Naive thymus-derived CD4-positive, alpha-beta T cell (primary cell): ENCODE results near the gene OPN1LW. TPM values are rescaled to one million over a fixed set of nuclear protein-coding genes. Genes with fewer than 3 reads are reported as not detected.
"Not testable (repeated sequence)": the region's sequence is repeated elsewhere in the genome, so short reads cannot be mapped to it uniquely, and the experiment has no call there.

ENCODE experiments used
- ATAC-seq: fragments of 150-1000 bp; cut with Tn5 transposase; 2 replicates; pipeline ENCODE4 v1.10.0; 2021; ENCODE audit warnings: mild to moderate bottlenecking, moderate library complexity
- CTCF ChIA-PET: fragments of 350-600 bp; sonication (Branson Sonifier 250); formaldehyde crosslinking; loops from one replicate; lab custom pipeline; 2021; ENCODE audit warnings: antibody characterized with exemption; lab: Charles Lee
- POLR2A ChIA-PET: fragments of 350-600 bp; sonication (Branson Sonifier 250); formaldehyde crosslinking; loops from one replicate; lab custom pipeline; 2021; ENCODE audit warnings: antibody characterized with exemption, inconsistent platforms; lab: Charles Lee
- DNase-seq, 9 donors: peaks; one replicate each; pipeline versions ENCODE4 v3.0.0 to v3.0.0-alpha.2; 2020 to 2022; ENCODE audit warnings: mixed read lengths in 1 of 9
- H3K27ac ChIP-seq: one replicate; pipeline ENCODE4 v1.7.0; 2013; ENCODE audit warnings: mild to moderate bottlenecking, low read depth, low read length, moderate library complexity
- H3K27me3 ChIP-seq, 2 donors: one replicate each; pipeline ENCODE4 v1.7.0; 2013; ENCODE audit warnings: low read length in 2 of 2, mild to moderate bottlenecking in 2 of 2, moderate library complexity in 2 of 2; ENCODE audit not compliant: control insufficient read depth in 2 of 2, insufficient read depth in 2 of 2
- H3K36me3 ChIP-seq, 3 experiments: 1 replicate in 2 of 3; 2 replicates in 1 of 3; pipeline ENCODE4 v1.7.0; 2013; ENCODE audit warnings: low read length in 3 of 3, mild to moderate bottlenecking in 3 of 3, moderate library complexity in 1 of 3; ENCODE audit not compliant: insufficient read depth in 3 of 3, control insufficient read depth in 2 of 3
- H3K4me1 ChIP-seq, 2 donors: one replicate each; pipeline ENCODE4 v1.7.0; 2013; ENCODE audit warnings: low read length in 2 of 2, mild to moderate bottlenecking in 2 of 2, moderate library complexity in 1 of 2; ENCODE audit not compliant: control insufficient read depth in 2 of 2, insufficient read depth in 2 of 2
- H3K4me3 ChIP-seq: 2 replicates; pipeline ENCODE4 v1.7.0; 2013; ENCODE audit warnings: mild to moderate bottlenecking, low read length
- H3K9me3 ChIP-seq, 3 experiments: 1 replicate in 2 of 3; 2 replicates in 1 of 3; pipeline ENCODE4 v1.7.0; 2013; ENCODE audit warnings: low read length in 3 of 3; ENCODE audit not compliant: control insufficient read depth in 2 of 3
- H3K27ac Mint-ChIP-seq, 9 donors: one replicate each; pipeline ENCODE4 v1.8.0; 2020 to 2022; ENCODE audit warnings: mixed read lengths in 9 of 9, mild to moderate bottlenecking in 8 of 9, moderate library complexity in 5 of 9, inconsistent platforms in 2 of 9
- H3K27me3 Mint-ChIP-seq, 5 donors: one replicate each; pipeline ENCODE4 v1.8.0; 2021 to 2022; ENCODE audit warnings: mixed read lengths in 5 of 5, mild to moderate bottlenecking in 1 of 5
- H3K36me3 Mint-ChIP-seq, 5 donors: one replicate each; pipeline ENCODE4 v1.8.0; 2020 to 2022; ENCODE audit warnings: mixed read lengths in 5 of 5, mild to moderate bottlenecking in 3 of 5, inconsistent platforms in 1 of 5
- H3K4me1 Mint-ChIP-seq, 7 donors: one replicate each; pipeline ENCODE4 v1.8.0; 2020 to 2022; ENCODE audit warnings: mixed read lengths in 7 of 7, mild to moderate bottlenecking in 3 of 7, inconsistent platforms in 1 of 7
- H3K4me3 Mint-ChIP-seq, 10 donors: one replicate each; pipeline ENCODE4 v1.8.0; 2020 to 2022; ENCODE audit warnings: mild to moderate bottlenecking in 10 of 10, mixed read lengths in 10 of 10, moderate library complexity in 6 of 10, inconsistent platforms in 2 of 10
- H3K9me3 Mint-ChIP-seq, 11 donors: one replicate each; pipeline ENCODE4 v1.8.0; 2020 to 2022; ENCODE audit warnings: mixed read lengths in 11 of 11, mild to moderate bottlenecking in 4 of 11, inconsistent platforms in 1 of 11, moderate library complexity in 1 of 11
- intact Hi-C, 2 donors: fragments of 100-400 bp; cut with micrococcal nuclease; formaldehyde crosslinking; loops; one replicate each; pipeline ENCODE4 v1.15.1; 2023
- polyA plus RNA-seq, 2 donors: library from polyadenylated mRNA; unstranded; fragments of 300-500 nt; fragmentation: Illumina TruSeq; gene quantifications; one replicate each; pipeline ENCODE4 v1.2.3, GENCODE V29; 2021
- total RNA-seq, 6 experiments: library from RNA in 5 of 6; stranded (reverse) in 5 of 6; gene quantifications; 1 replicate in 5 of 6; 2 replicates in 1 of 6; pipeline ENCODE4 v1.2.3 and lab custom pipeline; 2021 to 2026

Gene OPN1LW
- total and polyA plus RNA-seq, 7 experiments from 2014 or later: not detected

GRCh38 chrX:154140206-154140605 lies 3.8 kb upstream of the OPN1LW start:
- ChIA-PET POLR2A (no interaction called here), CTCF (no interaction called here)
- Mint-ChIP-seq H3K4me1 (peaks cover 8 to 29% (median 13%) of the 10 kb centered on the region in 7 donors), H3K4me3 (no peak overlapping the region), H3K27me3 (no peaks in the 10 kb centered on the region), H3K27ac (no peak overlapping the region), H3K9me3 (no peaks in the 10 kb centered on the region), H3K36me3 (no peaks in the 10 kb centered on the region)
- Histone ChIP-seq H3K27me3 (no peaks in the 10 kb centered on the region), H3K27ac (no peak overlapping the region), H3K4me1 (peaks cover 13 to 23% of the 10 kb centered on the region in 2 donors), H3K4me3 (no peak overlapping the region), H3K9me3 (no peaks in the 10 kb centered on the region), H3K36me3 (no peaks in the 10 kb centered on the region)
- ATAC-seq (no peak), DNase-seq (no peak)
- intact Hi-C loops: no loop called here

DNA sequence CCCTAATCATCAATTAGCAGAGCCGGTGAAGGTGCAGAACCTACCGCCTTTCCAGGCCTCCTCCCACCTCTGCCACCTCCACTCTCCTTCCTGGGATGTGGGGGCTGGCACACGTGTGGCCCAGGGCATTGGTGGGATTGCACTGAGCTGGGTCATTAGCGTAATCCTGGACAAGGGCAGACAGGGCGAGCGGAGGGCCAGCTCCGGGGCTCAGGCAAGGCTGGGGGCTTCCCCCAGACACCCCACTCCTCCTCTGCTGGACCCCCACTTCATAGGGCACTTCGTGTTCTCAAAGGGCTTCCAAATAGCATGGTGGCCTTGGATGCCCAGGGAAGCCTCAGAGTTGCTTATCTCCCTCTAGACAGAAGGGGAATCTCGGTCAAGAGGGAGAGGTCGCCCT lies 3.3 kb upstream of the OPN1LW start:
- Mint-ChIP-seq H3K27ac (no peak overlapping the region), H3K9me3 (no peaks in the 10 kb centered on the region), H3K36me3 (no peaks in the 10 kb centered on the region), H3K27me3 (no peaks in the 10 kb centered on the region), H3K4me1 (peaks cover 5 to 25% (median 11%) of the 10 kb centered on the region in 7 donors), H3K4me3 (no peak overlapping the region)
- ChIA-PET CTCF (no interaction called here), POLR2A (interaction anchor here (0.7 kb wide), 1 partner anchor 403 kb away, joined by 3 read pairs; no protein-coding TSS in a partner anchor)
- Histone ChIP-seq H3K4me1 (peaks cover 8 to 20% of the 10 kb centered on the region in 2 donors), H3K27ac (no peak overlapping the region), H3K9me3 (no peaks in the 10 kb centered on the region), H3K27me3 (no peaks in the 10 kb centered on the region), H3K36me3 (no peaks in the 10 kb centered on the region), H3K4me3 (no peak overlapping the region)
- no peak for DNase-seq
- ATAC-seq: no peak
- intact Hi-C loops: no loop called here

GRCh38 chrX:154142386-154142785 lies 1.7 kb upstream of the OPN1LW start:
- H3K4me3 Mint-ChIP-seq: no peak overlapping the region
- H3K9me3 Mint-ChIP-seq: no peaks in the 10 kb centered on the region
- Histone ChIP-seq H3K4me1 (peaks cover 0 to 7% of the 10 kb centered on the region in 2 donors), H3K27ac (no peak overlapping the region), H3K9me3 (no peaks in the 10 kb centered on the region), H3K36me3 (no peaks in the 10 kb centered on the region), H3K27me3 (no peaks in the 10 kb centered on the region), H3K4me3 (no peak overlapping the region)
- intact Hi-C loops: no loop called here
- no peaks in the 10 kb centered on the region for H3K36me3 Mint-ChIP-seq
- ATAC-seq: no peak
- ChIA-PET POLR2A (no interaction called here), CTCF (interaction anchor here (1.6 kb wide), 1 partner anchor 166 kb away, joined by 4 read pairs; no protein-coding TSS in a partner anchor)
- DNase-seq: no peak
- peaks cover 0 to 12% (median 2%) of the 10 kb centered on the region in 7 donors for H3K4me1 Mint-ChIP-seq
- H3K27me3 Mint-ChIP-seq: no peaks in the 10 kb centered on the region
- no peak overlapping the region for H3K27ac Mint-ChIP-seq

- H3K4me3 Mint-ChIP-seq: no peak overlapping the region
- H3K9me3 Mint-ChIP-seq: no peaks in the 10 kb centered on the region
- no peak overlapping the region for H3K4me3 ChIP-seq
- ChIA-PET POLR2A (no interaction called here), CTCF (no interaction called here)
- no peak overlapping the region for H3K27ac ChIP-seq
- H3K27me3 Mint-ChIP-seq: no peaks in the 10 kb centered on the region
- intact Hi-C loops: no loop called here
- H3K27ac Mint-ChIP-seq: peak overlapping the region in 1 of 9 donors; percentile 18
- H3K36me3 ChIP-seq: no peaks in the 10 kb centered on the region
- no peaks in the 10 kb centered on the region for H3K9me3 ChIP-seq
- no peaks in the 10 kb centered on the region for H3K36me3 Mint-ChIP-seq
- ATAC-seq: no peak
- DNase-seq: no peak
- H3K4me1 Mint-ChIP-seq: peaks cover 0 to 8% (median 2%) of the 10 kb centered on the region in 7 donors
- no peaks in the 10 kb centered on the region for H3K27me3 ChIP-seq
- H3K4me1 ChIP-seq: peaks cover 0 to 5% of the 10 kb centered on the region in 2 donors
Observed at GRCh38 chrX:154142950-154143745, 895 bp upstream of the OPN1LW start.

DNA sequence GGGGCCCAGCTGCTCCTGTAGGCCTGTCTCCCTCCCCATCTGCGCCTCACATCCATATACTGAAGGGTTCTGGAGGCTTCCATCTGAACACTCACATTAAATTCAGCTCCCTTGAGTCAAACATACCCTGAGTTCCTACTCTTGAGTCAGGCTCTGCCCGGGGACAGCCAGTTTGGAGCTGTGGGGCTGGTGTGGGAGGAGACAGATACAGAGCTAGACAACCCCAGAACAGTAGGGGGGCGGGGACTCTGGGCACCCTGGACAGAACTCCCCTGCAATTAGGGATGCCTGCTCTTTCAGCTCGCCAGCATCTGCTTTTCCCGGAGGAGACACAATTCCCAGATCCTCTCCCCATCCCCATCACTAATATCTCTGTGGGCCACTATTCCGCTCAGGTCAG lies 7.0 kb downstream of the OPN1LW start:
- intact Hi-C loops, ATAC-seq, H3K4me3 ChIP-seq, H3K4me1 Mint-ChIP-seq, H3K4me3 Mint-ChIP-seq, DNase-seq, H3K27me3 ChIP-seq, H3K4me1 ChIP-seq, H3K27me3 Mint-ChIP-seq, H3K27ac ChIP-seq, H3K36me3 Mint-ChIP-seq, H3K9me3 ChIP-seq, H3K36me3 ChIP-seq, CTCF ChIA-PET, POLR2A ChIA-PET, H3K9me3 Mint-ChIP-seq, H3K27ac Mint-ChIP-seq: not testable (repeated sequence)

DNA sequence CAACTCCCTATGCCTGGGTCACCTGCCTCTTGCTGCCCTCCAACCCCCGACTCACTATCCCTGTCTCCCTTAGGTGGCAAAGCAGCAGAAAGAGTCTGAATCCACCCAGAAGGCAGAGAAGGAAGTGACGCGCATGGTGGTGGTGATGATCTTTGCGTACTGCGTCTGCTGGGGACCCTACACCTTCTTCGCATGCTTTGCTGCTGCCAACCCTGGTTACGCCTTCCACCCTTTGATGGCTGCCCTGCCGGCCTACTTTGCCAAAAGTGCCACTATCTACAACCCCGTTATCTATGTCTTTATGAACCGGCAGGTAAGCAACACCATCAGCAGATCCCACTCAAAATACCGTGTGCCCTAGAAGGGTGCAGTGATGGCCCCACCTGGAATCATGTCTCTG lies 12.2 kb downstream of the OPN1LW start:
- POLR2A ChIA-PET, CTCF ChIA-PET, H3K4me1 ChIP-seq, DNase-seq, H3K36me3 ChIP-seq, H3K9me3 Mint-ChIP-seq, intact Hi-C loops, H3K4me1 Mint-ChIP-seq, ATAC-seq, H3K27me3 Mint-ChIP-seq, H3K27ac ChIP-seq, H3K9me3 ChIP-seq, H3K36me3 Mint-ChIP-seq, H3K27me3 ChIP-seq, H3K27ac Mint-ChIP-seq, H3K4me3 ChIP-seq, H3K4me3 Mint-ChIP-seq: not testable (repeated sequence)

- ATAC-seq: not testable (repeated sequence)
Observed at GRCh38 chrX:154157207-154157606, 13.2 kb downstream of the OPN1LW start.

More at GRCh38 chrX:154157207-154157606, 13.2 kb downstream of the OPN1LW start:
- intact Hi-C loops, H3K4me3 ChIP-seq, H3K27ac ChIP-seq, CTCF ChIA-PET, H3K36me3 Mint-ChIP-seq, H3K9me3 ChIP-seq, H3K27ac Mint-ChIP-seq, H3K4me1 ChIP-seq, H3K4me3 Mint-ChIP-seq, POLR2A ChIA-PET, H3K27me3 ChIP-seq, DNase-seq, H3K36me3 ChIP-seq, H3K27me3 Mint-ChIP-seq, H3K9me3 Mint-ChIP-seq, H3K4me1 Mint-ChIP-seq: not testable (repeated sequence)
